8988T (cell line): ENCODE data around the gene CD99.
"Not testable (repeated sequence)": the region's sequence is repeated elsewhere in the genome, so short reads cannot be mapped to it uniquely, and the experiment has no call there.

ENCODE experiments used
- DNase-seq: peaks from one replicate; pipeline ENCODE4 v3.0.0; 2011

CD99 gene

GRCh38 chrX:2700405-2701320 lies 9.6 kb downstream of the CD99 start:
- no peak for DNase-seq

- no peak for DNase-seq
Observed at GRCh38 chrX:2701600-2701999, 10.5 kb downstream of the CD99 start.

GRCh38 chrX:2703991-2704369 lies 12.9 kb downstream of the CD99 start:
- DNase-seq, result no peak

GRCh38 chrX:2705046-2705832 lies 14.1 kb downstream of the CD99 start:
- no peak for DNase-seq

- DNase-seq, result no peak
Observed at GRCh38 chrX:2707334-2707760, 16.3 kb downstream of the CD99 start.

- no peak for DNase-seq
Observed at GRCh38 chrX:2708021-2708420, 16.9 kb downstream of the CD99 start.

GRCh38 chrX:2708592-2709188 lies 17.6 kb downstream of the CD99 start:
- no peak for DNase-seq

GRCh38 chrX:2709556-2709955 lies 18.5 kb downstream of the CD99 start:
- DNase-seq, result no peak

GRCh38 chrX:2710041-2710840 lies 19.1 kb downstream of the CD99 start:
- DNase-seq, result no peak

GRCh38 chrX:2711441-2711840 lies 20.3 kb downstream of the CD99 start:
- no peak for DNase-seq

GRCh38 chrX:2712428-2712827 lies 21.3 kb downstream of the CD99 start:
- no peak for DNase-seq

- no peak for DNase-seq
Observed at GRCh38 chrX:2712890-2713840, 22.1 kb downstream of the CD99 start.

GRCh38 chrX:2714551-2714950 lies 23.5 kb downstream of the CD99 start:
- DNase-seq, result no peak

GRCh38 chrX:2715066-2715600 lies 24.0 kb downstream of the CD99 start:
- DNase-seq, result no peak

GRCh38 chrX:2717312-2717711 lies 26.2 kb downstream of the CD99 start:
- DNase-seq, result no peak

GRCh38 chrX:2718821-2719220 lies 27.7 kb downstream of the CD99 start:
- DNase-seq, result no peak

GRCh38 chrX:2719774-2720447 lies 28.8 kb downstream of the CD99 start:
- no peak for DNase-seq

GRCh38 chrX:2723286-2723879 lies 32.3 kb downstream of the CD99 start:
- DNase-seq, result no peak

- not testable (repeated sequence) for DNase-seq
Observed at GRCh38 chrX:2727264-2727663, 36.2 kb downstream of the CD99 start.

- DNase-seq, result no peak
Observed at GRCh38 chrX:2732076-2732475, 41.0 kb downstream of the CD99 start.
